GM06990 (cell line): Measurements from ENCODE around the gene RIPK3.
"Not testable (repeated sequence)": the region's sequence is repeated elsewhere in the genome, so short reads cannot be mapped to it uniquely, and the experiment has no call there.

Source experiments
- DNase-seq: peaks from one replicate; pipeline ENCODE4 v3.0.0-alpha.2; 2011; ENCODE audit not compliant: insufficient read length; ENCODE audit errors: extremely low read depth
- H3K27me3 ChIP-seq: replicated peaks from 2 replicates; pipeline ENCODE4 v1.6.0; 2011; ENCODE audit warnings: low read length; ENCODE audit not compliant: control insufficient read depth, insufficient read depth
- H3K36me3 ChIP-seq: 2 replicates; pipeline ENCODE4 v1.5.1; 2011; ENCODE audit warnings: low read length; ENCODE audit not compliant: control insufficient read depth, insufficient read depth
- H3K4me3 ChIP-seq: replicated peaks from 2 replicates; pipeline ENCODE4 v1.5.1; 2011; ENCODE audit warnings: low read depth, mild to moderate bottlenecking, control low read depth, low read length
- TF ChIP-seq, protein P1 (sequence below): IDR thresholded peaks from 2 replicates; pipeline ENCODE4 v1.5.1; 2011; ENCODE audit warnings: low read length, control low read depth, mild to moderate bottlenecking, inconsistent platforms; ENCODE audit not compliant: insufficient read depth, poor library complexity, severe bottlenecking

The RIPK3 gene

DNA sequence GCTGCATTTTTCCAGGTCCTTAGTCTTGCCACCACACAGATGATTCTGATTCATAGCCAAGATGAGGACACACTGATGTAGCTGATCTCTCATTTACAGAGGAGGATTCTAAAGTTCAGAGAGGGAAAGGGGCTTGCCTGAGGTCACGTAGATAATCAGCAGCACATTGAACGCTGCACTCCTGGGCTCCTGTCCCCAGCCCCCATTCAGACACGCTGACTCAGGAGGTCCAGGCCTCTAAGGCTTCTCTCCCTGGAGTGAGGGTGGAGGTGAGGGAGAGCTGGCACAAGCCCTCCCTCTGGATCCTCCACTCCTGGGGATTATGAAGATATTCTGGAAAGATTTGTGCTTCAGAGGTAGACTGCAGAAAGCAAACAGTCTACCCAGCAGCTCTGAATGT, 38.5 kb upstream of the RIPK3 start:
- Histone ChIP-seq H3K27me3 (no peaks in the 10 kb centered on the region), H3K36me3 (no peaks in the 10 kb centered on the region), H3K4me3 (no peak overlapping the region)
- TF ChIP-seq, protein P1, sequence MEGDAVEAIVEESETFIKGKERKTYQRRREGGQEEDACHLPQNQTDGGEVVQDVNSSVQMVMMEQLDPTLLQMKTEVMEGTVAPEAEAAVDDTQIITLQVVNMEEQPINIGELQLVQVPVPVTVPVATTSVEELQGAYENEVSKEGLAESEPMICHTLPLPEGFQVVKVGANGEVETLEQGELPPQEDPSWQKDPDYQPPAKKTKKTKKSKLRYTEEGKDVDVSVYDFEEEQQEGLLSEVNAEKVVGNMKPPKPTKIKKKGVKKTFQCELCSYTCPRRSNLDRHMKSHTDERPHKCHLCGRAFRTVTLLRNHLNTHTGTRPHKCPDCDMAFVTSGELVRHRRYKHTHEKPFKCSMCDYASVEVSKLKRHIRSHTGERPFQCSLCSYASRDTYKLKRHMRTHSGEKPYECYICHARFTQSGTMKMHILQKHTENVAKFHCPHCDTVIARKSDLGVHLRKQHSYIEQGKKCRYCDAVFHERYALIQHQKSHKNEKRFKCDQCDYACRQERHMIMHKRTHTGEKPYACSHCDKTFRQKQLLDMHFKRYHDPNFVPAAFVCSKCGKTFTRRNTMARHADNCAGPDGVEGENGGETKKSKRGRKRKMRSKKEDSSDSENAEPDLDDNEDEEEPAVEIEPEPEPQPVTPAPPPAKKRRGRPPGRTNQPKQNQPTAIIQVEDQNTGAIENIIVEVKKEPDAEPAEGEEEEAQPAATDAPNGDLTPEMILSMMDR, result no peak
- no peak for DNase-seq

DNA sequence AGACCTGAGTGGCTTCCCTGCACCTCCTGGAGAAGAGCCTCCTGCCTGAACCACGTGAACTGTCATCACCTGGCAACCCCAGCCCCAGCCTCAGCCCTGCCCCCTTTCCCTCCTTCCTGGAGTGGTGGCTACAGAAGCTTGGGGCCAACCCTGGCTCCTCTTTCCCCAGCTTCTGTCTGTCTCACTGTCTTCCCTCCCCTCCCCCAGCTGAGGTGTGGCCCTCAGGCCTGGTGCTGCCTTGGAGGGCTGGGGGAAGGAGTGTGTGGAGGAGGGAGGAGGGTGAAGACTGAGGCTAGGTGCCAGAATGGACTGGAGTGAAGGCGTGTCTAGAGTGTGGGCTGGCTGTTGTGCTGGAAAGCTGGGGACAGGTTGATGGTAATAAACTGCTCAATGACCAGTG, 37.9 kb upstream of the RIPK3 start:
- Histone ChIP-seq H3K27me3 (no peaks in the 10 kb centered on the region), H3K36me3 (no peaks in the 10 kb centered on the region), H3K4me3 (no peak overlapping the region)
- TF ChIP-seq, protein P1, result no peak
- DNase-seq, result no peak

DNA sequence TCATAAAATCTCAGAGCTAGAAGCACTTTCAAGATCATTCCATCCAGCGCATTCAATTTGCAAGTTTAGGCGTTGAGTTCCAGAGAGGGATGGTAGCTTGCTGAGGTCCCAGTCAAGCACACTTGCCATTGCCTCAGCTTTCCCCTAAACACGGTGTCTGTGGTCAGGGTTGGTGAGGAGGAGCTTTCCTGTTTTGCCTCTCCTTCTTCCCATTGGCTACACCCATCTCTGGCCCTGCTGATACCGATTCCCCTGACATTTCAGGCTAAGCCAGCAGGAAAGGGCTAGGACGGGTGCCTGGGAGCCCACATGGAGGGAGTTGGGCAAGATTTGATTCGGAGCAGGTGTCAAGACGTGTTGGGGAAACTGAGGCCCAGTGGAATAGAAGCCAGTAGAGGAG, 37.3 kb upstream of the RIPK3 start:
- no peak for DNase-seq
- Histone ChIP-seq H3K4me3 (no peak overlapping the region), H3K27me3 (no peaks in the 10 kb centered on the region), H3K36me3 (no peaks in the 10 kb centered on the region)
- TF ChIP-seq, protein P1, result no peak

DNA sequence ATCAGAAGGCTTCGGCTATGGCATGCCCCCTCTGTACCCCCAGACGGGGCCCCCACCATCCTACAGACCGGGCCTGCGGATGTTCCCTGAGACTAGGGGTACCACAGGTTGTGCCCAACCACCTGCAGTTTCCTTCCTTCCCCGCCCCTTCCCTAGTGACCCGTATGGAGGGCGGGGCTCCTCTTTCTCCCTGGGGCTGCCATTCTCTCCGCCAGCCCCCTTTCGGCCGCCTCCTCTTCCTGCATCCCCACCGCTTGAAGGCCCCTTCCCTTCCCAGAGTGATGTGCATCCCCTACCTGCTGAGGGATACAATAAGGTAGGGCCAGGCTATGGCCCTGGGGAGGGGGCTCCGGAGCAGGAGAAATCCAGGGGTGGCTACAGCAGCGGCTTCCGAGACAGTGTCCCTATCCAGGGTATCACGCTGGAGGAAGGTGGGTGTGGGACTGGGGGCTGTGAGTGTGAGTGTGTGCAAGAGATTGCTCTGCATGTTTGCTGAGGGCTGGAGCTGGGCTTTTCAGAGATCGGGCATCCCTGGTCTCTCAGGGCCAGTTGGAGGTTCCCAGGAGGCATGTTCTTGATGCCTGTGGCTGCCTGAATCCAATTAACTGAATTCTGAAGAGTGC, 36.8 kb upstream of the RIPK3 start:
- no peak for DNase-seq
- TF ChIP-seq, protein P1, result no peak
- Histone ChIP-seq H3K27me3 (no peaks in the 10 kb centered on the region), H3K4me3 (no peak overlapping the region), H3K36me3 (no peaks in the 10 kb centered on the region)

DNA sequence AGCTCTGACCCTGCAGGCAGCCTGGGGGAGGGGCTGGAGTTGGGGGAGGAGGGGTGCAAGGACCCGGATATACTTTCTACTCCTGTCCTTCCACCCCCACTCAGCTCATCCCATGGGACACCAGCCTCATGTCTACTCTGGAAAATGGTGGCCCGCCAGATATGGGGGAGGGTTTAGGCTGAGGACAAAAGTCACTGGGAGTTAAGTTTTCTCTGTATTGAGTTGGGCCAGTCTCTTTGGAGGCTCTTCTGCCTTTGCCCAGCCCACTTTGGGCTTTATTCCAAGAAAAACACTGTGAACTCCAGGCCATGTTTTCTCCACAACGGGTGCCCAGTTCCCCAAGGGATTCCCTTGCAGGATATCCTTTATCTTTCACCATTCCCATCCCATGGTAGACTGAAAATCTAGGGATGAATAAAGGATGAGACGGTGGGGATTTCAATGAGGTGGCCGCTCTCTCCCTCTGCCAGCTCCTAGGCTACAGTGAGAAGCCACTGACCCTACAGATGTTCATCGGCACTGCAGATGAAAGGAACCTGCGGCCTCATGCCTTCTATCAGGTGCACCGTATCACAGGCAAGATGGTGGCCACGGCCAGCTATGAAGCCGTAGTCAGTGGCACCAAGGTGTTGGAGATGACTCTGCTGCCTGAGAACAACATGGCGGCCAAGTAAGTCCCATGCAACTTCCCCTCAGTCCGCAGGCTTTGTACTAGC, 33.1 kb upstream of the RIPK3 start:
- no peaks in the 10 kb centered on the region; the same call in none of the 2 replicates for H3K27me3 ChIP-seq
- TF ChIP-seq, protein P1, result no peak
- no peak overlapping the region for H3K4me3 ChIP-seq
- DNase-seq, result no peak
- H3K36me3 ChIP-seq, result no peaks in the 10 kb centered on the region

DNA sequence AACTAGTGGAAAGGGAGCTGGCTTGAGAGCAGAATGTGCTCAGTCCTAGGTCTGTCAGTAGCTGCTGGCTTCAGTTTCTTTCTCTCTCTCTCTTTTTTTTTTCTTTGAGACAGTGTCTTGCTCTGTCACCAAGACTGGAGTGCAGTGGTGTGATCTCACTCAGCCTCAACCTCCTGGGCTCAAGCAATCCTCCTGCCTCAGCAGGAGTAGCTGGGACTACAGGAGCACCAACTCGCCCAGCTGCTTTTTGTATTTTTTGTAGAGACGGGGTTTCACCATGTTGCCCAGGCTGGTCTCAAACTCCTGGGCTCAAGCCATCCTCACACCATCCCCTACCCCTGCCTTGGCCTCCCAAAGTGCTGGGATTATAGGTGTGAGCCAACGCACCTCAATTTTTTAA, 31.8 kb upstream of the RIPK3 start:
- H3K4me3 ChIP-seq, H3K36me3 ChIP-seq, H3K27me3 ChIP-seq, DNase-seq: not testable (repeated sequence)
